Hepatocyte (in vitro differentiated cells): Measurements from ENCODE around the gene MAST2. TPM values are rescaled to one million over a fixed set of nuclear protein-coding genes. Genes with fewer than 3 reads are reported as not detected.
"Not testable (repeated sequence)": the region's sequence is repeated elsewhere in the genome, so short reads cannot be mapped to it uniquely, and the experiment has no call there.

Experiments used
- DNase-seq: peaks from one replicate; pipeline ENCODE4 v3.0.0-alpha.2; 2016; ENCODE audit warnings: low spot score
- H2AFZ ChIP-seq: fragments of 200-600 bp; sonication (generic); 2 replicates; pipeline ENCODE4 v1.6.0; 2016; ENCODE audit warnings: antibody characterized with exemption, mild to moderate bottlenecking
- H3K27ac ChIP-seq: fragments of 200-600 bp; sonication (generic); 2 replicates; pipeline ENCODE4 v1.5.1; 2016; ENCODE audit warnings: mild to moderate bottlenecking
- H3K27me3 ChIP-seq: fragments of 200-600 bp; sonication (generic); 2 replicates; pipeline ENCODE4 v1.6.1; 2016
- H3K36me3 ChIP-seq: fragments of 200-600 bp; sonication (generic); replicated peaks from 2 replicates; pipeline ENCODE4 v1.5.1; 2016; ENCODE audit warnings: low read depth; ENCODE audit not compliant: insufficient read depth
- H3K4me1 ChIP-seq: fragments of 200-600 bp; sonication (generic); 2 replicates; pipeline ENCODE4 v1.5.1; 2016; ENCODE audit warnings: mild to moderate bottlenecking, moderate library complexity; ENCODE audit not compliant: insufficient read depth
- H3K4me2 ChIP-seq: fragments of 200-600 bp; sonication (generic); 2 replicates; pipeline ENCODE4 v1.6.0; 2016
- H3K4me3 ChIP-seq: fragments of 200-600 bp; sonication (generic); 2 replicates; pipeline ENCODE4 v1.5.1; 2016; ENCODE audit warnings: mild to moderate bottlenecking
- H3K79me2 ChIP-seq: fragments of 200-600 bp; sonication (generic); 2 replicates; pipeline ENCODE4 v1.6.0; 2017; ENCODE audit warnings: mild to moderate bottlenecking
- H3K9me2 ChIP-seq: fragments of 200-600 bp; sonication (generic); replicated peaks from 2 replicates; pipeline ENCODE4 v1.6.0; 2017; ENCODE audit warnings: mild to moderate bottlenecking; ENCODE audit not compliant: insufficient read depth
- H3K9me3 ChIP-seq: fragments of 200-600 bp; sonication (generic); 2 replicates; pipeline ENCODE4 v1.5.1; 2016; ENCODE audit warnings: low read depth, mild to moderate bottlenecking
- H4K20me1 ChIP-seq: fragments of 200-600 bp; sonication (generic); 2 replicates; pipeline ENCODE4 v1.6.0; 2016; ENCODE audit warnings: mild to moderate bottlenecking; ENCODE audit not compliant: insufficient read depth, poor library complexity, severe bottlenecking
- CTCF ChIP-seq: fragments of 200-600 bp; sonication (generic); IDR thresholded peaks from 2 replicates; pipeline ENCODE4 v1.5.1; 2016; ENCODE audit warnings: antibody characterized with exemption, mild to moderate bottlenecking; ENCODE audit not compliant: poor library complexity
- EZH2 ChIP-seq: fragments of 200-600 bp; sonication (generic); IDR thresholded peaks from 2 replicates; pipeline ENCODE4 v1.6.1; 2016; ENCODE audit warnings: antibody characterized with exemption, mild to moderate bottlenecking, borderline replicate concordance
- EZH2phosphoT487 ChIP-seq: fragments of 200-600 bp; sonication (generic); IDR thresholded peaks from one replicate; pipeline ENCODE4 v1.6.1; 2018; ENCODE audit warnings: antibody characterized with exemption, mild to moderate bottlenecking, low read depth, moderate library complexity; ENCODE audit not compliant: unreplicated experiment, severe bottlenecking
- WGBS: methylation state at CpG from one replicate; pipeline ENCODE4 v1.1.6; 2016; ENCODE audit warnings: low lambda C conversion rate; ENCODE audit errors: missing lambda C conversion rate; 5-methylcytosine and 5-hydroxymethylcytosine counted together
- polyA plus RNA-seq: library from polyadenylated mRNA; unstranded; fragments of >200 nt; fragmentation: Nextera tagmentation; extraction: Ambion mirVana; gene quantifications from 2 replicates; pipeline ENCODE4 v1.2.1, GENCODE V29; 2016
- total RNA-seq: library from RNA; depleted of rRNA; stranded (reverse); fragments of >200 nt; gene quantifications from 2 replicates; pipeline ENCODE4 v1.2.3, GENCODE V29; 2014

MAST2 gene
- total and polyA plus RNA-seq, 2 experiments from 2014 or later = 25.8 to 33.5 TPM

DNA sequence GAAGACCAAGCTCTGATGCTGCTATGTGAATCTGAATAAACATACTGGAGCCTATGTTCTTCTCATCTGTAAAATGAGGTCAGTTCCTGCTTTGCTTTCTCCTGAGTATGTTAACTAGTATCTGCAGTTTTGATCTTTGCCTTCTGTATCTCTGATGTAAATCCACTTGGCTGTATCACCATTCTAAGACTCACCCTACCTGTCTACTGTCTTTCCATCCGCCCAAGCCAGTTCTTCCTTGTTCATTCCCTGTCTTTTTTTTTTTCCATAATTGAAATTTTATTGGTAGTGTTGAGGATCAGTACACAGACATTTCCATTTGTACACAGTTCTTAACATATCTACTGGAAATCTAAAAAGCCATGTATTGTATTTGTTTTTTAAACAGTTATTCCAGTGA lies 31.3 kb downstream of the MAST2 start:
- WGBS = 96% methylated on average over 1 of the region's 1 CpG

GRCh38 chr1:45836451-45836850 lies 33.0 kb downstream of the MAST2 start:
- Histone ChIP-seq H2AFZ (no peak overlapping the region), H3K9me3 (no peaks in the 10 kb centered on the region), H3K27me3 (no peaks in the 10 kb centered on the region), H3K4me1 (no peaks in the 10 kb centered on the region), H4K20me1 (no peaks in the 10 kb centered on the region), H3K36me3 (no peaks in the 10 kb centered on the region), H3K27ac (no peak overlapping the region), H3K4me2 (no peak overlapping the region), H3K9me2 (no peaks in the 10 kb centered on the region), H3K4me3 (no peak overlapping the region), H3K79me2 (peaks cover under 1% of the 10 kb centered on the region)
- WGBS = 91% methylated on average over 3 of the region's 3 CpGs
- no peak for DNase-seq
- TF ChIP-seq CTCF (no peak), EZH2 (no peak), EZH2phosphoT487 (no peak)

More for the DNA sequence above, 31.3 kb downstream of the MAST2 start:
- DNase-seq = no peak
- H3K27ac ChIP-seq = no peak overlapping the region
- no peaks in the 10 kb centered on the region for H3K4me1 ChIP-seq
- no peak overlapping the region for H3K4me2 ChIP-seq
- H3K9me2 ChIP-seq = no peaks in the 10 kb centered on the region
- H3K27me3 ChIP-seq = no peaks in the 10 kb centered on the region
- H4K20me1 ChIP-seq = no peaks in the 10 kb centered on the region
- TF ChIP-seq EZH2 (no peak), CTCF (no peak), EZH2phosphoT487 (no peak)
- H3K79me2 ChIP-seq = no peaks in the 10 kb centered on the region
- H3K36me3 ChIP-seq = no peaks in the 10 kb centered on the region
- H2AFZ ChIP-seq = no peak overlapping the region
- no peak overlapping the region for H3K4me3 ChIP-seq
- no peaks in the 10 kb centered on the region for H3K9me3 ChIP-seq

DNA sequence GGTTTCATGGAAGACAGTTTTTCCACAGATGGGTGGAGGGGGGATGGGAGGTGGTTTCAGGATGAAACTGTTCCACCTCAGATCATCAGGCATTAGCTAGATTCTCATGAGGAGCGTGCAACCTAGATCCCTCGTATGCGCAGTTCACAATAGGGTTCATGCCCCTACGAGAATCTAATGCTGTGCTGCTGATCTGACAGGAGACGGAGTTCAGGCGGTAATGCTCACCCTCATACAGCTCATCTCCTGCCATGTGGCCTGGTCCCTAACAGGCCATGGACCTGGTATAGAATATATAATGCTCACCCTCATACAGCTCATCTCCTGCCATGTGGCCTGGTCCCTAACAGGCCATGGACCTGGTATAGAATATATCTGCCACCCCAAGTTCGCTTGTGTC lies 33.4 kb downstream of the MAST2 start:
- not testable (repeated sequence) for H3K27me3 ChIP-seq, H3K79me2 ChIP-seq, H3K4me3 ChIP-seq, H3K36me3 ChIP-seq, H3K4me2 ChIP-seq, H3K9me3 ChIP-seq, DNase-seq, H4K20me1 ChIP-seq, H3K27ac ChIP-seq, H3K4me1 ChIP-seq, H2AFZ ChIP-seq, H3K9me2 ChIP-seq
- WGBS = 98% methylated on average over 7 of the region's 7 CpGs

GRCh38 chr1:45838322-45838721 lies 34.9 kb downstream of the MAST2 start:
- H4K20me1 ChIP-seq, H3K27ac ChIP-seq, H2AFZ ChIP-seq, H3K4me1 ChIP-seq, H3K27me3 ChIP-seq, H3K36me3 ChIP-seq, H3K4me2 ChIP-seq, DNase-seq, H3K9me2 ChIP-seq, H3K79me2 ChIP-seq, H3K4me3 ChIP-seq, H3K9me3 ChIP-seq: not testable (repeated sequence)
- WGBS = 95% methylated on average over 4 of the region's 4 CpGs

GRCh38 chr1:45840704-45841103 lies 37.3 kb downstream of the MAST2 start:
- 73% methylated on average over 1 of the region's 1 CpG for WGBS

More at GRCh38 chr1:45840704-45841103, 37.3 kb downstream of the MAST2 start:
- Histone ChIP-seq H4K20me1 (no peaks in the 10 kb centered on the region), H3K36me3 (no peaks in the 10 kb centered on the region), H3K4me3 (no peak overlapping the region), H3K9me2 (no peaks in the 10 kb centered on the region), H3K4me2 (no peak overlapping the region), H3K4me1 (no peaks in the 10 kb centered on the region), H3K27ac (no peak overlapping the region), H3K79me2 (peaks cover 17% of the 10 kb centered on the region), H3K27me3 (no peaks in the 10 kb centered on the region), H2AFZ (no peak overlapping the region), H3K9me3 (no peaks in the 10 kb centered on the region)
- DNase-seq = no peak
- no peak for TF ChIP-seq CTCF
- TF ChIP-seq EZH2phosphoT487 = no peak
- no peak for TF ChIP-seq EZH2
